ENCODE results near the gene TYRO3. TPM values are rescaled to one million over a fixed set of nuclear protein-coding genes. Genes with fewer than 3 reads are reported as not detected.
A peak's percentile ranks its signal among the peaks of the same experiment; 100 is the strongest.

The TYRO3 gene
- total and polyA plus RNA-seq, 2 of the 13 experiments (the other 11 are each of a cell fraction or from before 2014, with no cell fraction given): 24.0 to 43.6 TPM

DNA sequence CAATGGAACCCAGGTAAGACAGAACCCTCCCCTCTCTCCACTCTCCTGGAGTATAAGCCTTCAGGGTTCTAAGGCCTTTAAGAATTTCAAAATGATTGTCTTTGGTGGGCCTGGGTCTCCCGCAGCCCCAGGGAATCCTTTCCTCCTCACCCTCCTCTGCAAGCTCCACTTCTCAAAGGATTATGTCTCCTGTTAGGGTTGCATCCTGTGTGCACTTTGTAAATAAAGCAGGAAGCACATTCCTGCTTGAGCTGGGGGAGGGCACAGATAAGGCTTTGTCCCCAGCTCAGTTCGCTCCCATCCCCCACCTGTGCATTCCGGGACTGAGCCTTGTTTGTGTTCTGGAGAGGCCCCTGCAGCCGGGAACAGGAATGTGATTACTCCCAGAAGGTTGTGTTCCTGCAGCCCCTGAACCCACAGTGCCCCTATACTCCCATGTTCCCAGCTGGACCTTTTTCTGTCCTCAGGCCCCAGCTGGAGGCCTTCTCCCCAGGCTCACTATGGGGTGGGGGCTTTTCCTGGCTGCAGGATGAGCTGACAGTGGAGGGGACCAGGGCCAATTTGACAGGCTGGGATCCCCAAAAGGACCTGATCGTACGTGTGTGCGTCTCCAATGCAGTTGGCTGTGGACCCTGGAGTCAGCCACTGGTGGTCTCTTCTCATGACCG is 9.5 kb downstream of the TYRO3 start (continued):
- TF ChIP-seq, protein P1, sequence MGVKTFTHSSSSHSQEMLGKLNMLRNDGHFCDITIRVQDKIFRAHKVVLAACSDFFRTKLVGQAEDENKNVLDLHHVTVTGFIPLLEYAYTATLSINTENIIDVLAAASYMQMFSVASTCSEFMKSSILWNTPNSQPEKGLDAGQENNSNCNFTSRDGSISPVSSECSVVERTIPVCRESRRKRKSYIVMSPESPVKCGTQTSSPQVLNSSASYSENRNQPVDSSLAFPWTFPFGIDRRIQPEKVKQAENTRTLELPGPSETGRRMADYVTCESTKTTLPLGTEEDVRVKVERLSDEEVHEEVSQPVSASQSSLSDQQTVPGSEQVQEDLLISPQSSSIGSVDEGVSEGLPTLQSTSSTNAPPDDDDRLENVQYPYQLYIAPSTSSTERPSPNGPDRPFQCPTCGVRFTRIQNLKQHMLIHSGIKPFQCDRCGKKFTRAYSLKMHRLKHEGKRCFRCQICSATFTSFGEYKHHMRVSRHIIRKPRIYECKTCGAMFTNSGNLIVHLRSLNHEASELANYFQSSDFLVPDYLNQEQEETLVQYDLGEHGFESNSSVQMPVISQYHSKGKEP (CRISPR knock-in tag; IDR thresholded peaks at IDR 0.05): no peak
- TF ChIP-seq HNRNPL (IDR thresholded peaks at IDR 0.05; ENCODE audit: low read depth, low read length) (0 out of 2 replicates have a peak, but pooled peaks have one; percentile 25), SMC3 (IDR thresholded peaks at IDR 0.05; ENCODE audit: low read length) (peak; percentile 42; the same call in 1 of the 2 replicates), MAFG (CRISPR knock-in tag; IDR thresholded peaks at IDR 0.05) (no peak), ATM (IDR thresholded peaks at IDR 0.05; ENCODE audit: borderline replicate concordance) (no peak), ZNF615 (CRISPR knock-in tag; IDR thresholded peaks at IDR 0.05; ENCODE audit: borderline replicate concordance) (0 out of 2 replicates have a peak, but pooled peaks have one; percentile 37), CBFB (CRISPR knock-in tag; IDR thresholded peaks at IDR 0.05) (peak; percentile 77), ZNF761 (CRISPR knock-in tag; conservative IDR thresholded peaks at IDR 0.05) (peak; percentile 76; the same call in 1 of the 2 replicates), ZNF354B (CRISPR knock-in tag; IDR thresholded peaks at IDR 0.05) (no peak), KAT7 (CRISPR knock-in tag; IDR thresholded peaks at IDR 0.05; ENCODE audit: borderline replicate concordance) (peak; percentile 33; the same call in 1 of the 2 replicates), HES4 (CRISPR knock-in tag; IDR thresholded peaks at IDR 0.05; ENCODE audit: borderline replicate concordance) (no peak), POGZ (CRISPR knock-in tag; IDR thresholded peaks at IDR 0.05) (no peak), MEIS2 (CRISPR knock-in tag; IDR thresholded peaks at IDR 0.05) (peak; percentile 25; the same call in 1 of the 2 replicates), ONECUT2 (CRISPR knock-in tag; IDR thresholded peaks at IDR 0.05) (no peak), TARDBP (CRISPR knock-in tag; IDR thresholded peaks at IDR 0.05) (peak; percentile 80), ZNF724P (CRISPR knock-in tag; IDR thresholded peaks at IDR 0.05; ENCODE audit: borderline replicate concordance) (no peak), ZSCAN30 (CRISPR knock-in tag; IDR thresholded peaks at IDR 0.05) (no peak), CENPT (CRISPR knock-in tag; IDR thresholded peaks at IDR 0.05; ENCODE audit: low read depth) (no peak), ZNF234 (CRISPR knock-in tag; conservative IDR thresholded peaks at IDR 0.05) (no peak), RBM22 (optimal IDR thresholded peaks at IDR 0.05; ENCODE audit: low read length) (no peak), ZNF737 (CRISPR knock-in tag; IDR thresholded peaks at IDR 0.05; ENCODE audit: borderline replicate concordance) (no peak), ZNF34 (CRISPR knock-in tag; IDR thresholded peaks at IDR 0.05; ENCODE audit: borderline replicate concordance) (0 out of 2 replicates have a peak, but pooled peaks have one; percentile 29)
- TF ChIP-seq, protein P2, sequence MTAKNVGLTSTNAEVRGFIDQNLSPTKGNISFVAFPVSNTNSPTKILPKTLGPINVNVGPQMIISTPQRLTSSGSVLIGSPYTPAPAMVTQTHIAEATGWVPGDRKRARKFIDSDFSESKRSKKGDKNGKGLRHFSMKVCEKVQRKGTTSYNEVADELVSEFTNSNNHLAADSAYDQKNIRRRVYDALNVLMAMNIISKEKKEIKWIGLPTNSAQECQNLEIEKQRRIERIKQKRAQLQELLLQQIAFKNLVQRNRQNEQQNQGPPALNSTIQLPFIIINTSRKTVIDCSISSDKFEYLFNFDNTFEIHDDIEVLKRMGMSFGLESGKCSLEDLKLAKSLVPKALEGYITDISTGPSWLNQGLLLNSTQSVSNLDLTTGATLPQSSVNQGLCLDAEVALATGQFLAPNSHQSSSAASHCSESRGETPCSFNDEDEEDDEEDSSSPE (CRISPR knock-in tag; IDR thresholded peaks at IDR 0.05): 0 out of 2 replicates have a peak, but pooled peaks have one; percentile 36
- TF ChIP-seq, protein P3, sequence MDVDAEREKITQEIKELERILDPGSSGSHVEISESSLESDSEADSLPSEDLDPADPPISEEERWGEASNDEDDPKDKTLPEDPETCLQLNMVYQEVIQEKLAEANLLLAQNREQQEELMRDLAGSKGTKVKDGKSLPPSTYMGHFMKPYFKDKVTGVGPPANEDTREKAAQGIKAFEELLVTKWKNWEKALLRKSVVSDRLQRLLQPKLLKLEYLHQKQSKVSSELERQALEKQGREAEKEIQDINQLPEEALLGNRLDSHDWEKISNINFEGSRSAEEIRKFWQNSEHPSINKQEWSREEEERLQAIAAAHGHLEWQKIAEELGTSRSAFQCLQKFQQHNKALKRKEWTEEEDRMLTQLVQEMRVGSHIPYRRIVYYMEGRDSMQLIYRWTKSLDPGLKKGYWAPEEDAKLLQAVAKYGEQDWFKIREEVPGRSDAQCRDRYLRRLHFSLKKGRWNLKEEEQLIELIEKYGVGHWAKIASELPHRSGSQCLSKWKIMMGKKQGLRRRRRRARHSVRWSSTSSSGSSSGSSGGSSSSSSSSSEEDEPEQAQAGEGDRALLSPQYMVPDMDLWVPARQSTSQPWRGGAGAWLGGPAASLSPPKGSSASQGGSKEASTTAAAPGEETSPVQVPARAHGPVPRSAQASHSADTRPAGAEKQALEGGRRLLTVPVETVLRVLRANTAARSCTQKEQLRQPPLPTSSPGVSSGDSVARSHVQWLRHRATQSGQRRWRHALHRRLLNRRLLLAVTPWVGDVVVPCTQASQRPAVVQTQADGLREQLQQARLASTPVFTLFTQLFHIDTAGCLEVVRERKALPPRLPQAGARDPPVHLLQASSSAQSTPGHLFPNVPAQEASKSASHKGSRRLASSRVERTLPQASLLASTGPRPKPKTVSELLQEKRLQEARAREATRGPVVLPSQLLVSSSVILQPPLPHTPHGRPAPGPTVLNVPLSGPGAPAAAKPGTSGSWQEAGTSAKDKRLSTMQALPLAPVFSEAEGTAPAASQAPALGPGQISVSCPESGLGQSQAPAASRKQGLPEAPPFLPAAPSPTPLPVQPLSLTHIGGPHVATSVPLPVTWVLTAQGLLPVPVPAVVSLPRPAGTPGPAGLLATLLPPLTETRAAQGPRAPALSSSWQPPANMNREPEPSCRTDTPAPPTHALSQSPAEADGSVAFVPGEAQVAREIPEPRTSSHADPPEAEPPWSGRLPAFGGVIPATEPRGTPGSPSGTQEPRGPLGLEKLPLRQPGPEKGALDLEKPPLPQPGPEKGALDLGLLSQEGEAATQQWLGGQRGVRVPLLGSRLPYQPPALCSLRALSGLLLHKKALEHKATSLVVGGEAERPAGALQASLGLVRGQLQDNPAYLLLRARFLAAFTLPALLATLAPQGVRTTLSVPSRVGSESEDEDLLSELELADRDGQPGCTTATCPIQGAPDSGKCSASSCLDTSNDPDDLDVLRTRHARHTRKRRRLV (CRISPR knock-in tag; IDR thresholded peaks at IDR 0.05): no peak

Measured in HepG2 (cell line).